Measurements from ENCODE around the gene CAPN2. TPM values are rescaled to one million over a fixed set of nuclear protein-coding genes. Genes with fewer than 3 reads are reported as not detected.
"Not testable (repeated sequence)": the region's sequence is repeated elsewhere in the genome, so short reads cannot be mapped to it uniquely, and the experiment has no call there.

CAPN2 gene
- polyA plus RNA-seq, 1 of the 3 experiments (the other 2 are of a cell fraction), result 208 TPM

DNA sequence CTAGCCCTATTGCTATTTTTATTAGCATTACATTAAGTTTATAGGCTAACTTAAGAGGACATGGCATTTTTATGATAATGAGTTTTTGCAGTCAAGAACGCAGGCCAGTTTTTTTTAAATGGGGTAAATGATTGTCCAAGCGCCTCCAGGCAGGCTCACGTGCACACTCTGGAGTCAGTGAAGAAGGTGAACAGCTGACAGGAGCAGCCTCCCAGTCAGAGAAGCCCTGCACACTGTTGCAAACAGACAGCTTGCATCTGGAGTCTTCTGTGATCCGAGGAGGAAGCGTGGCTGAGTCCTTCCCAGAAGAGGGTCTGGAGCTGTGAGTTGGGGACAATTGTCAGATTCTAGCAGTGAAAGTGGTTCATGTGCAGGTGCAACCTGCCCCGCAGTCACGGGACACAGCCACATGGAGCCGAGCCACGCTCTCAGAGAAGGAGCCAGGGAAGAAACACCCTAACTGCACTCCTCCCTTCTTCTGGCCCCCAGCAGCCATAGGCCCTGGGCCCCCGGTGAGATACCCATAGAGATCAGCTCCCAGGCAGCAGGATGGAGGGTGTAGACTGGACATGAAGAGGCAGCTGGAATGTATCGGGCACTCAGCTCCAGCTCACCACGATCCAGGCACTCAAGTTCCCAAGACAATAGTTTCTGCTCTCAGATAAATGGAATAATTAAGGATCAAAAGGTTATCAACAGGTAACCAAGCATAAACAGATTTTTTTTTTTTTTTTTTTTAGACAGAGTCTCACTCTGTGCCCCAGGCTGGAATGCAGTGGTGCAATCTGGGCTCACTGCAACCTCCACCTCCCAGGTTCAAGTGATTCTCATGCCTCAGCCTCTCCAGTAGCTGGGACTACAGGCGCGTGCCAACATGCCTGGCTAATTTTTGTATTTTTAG is 26.4 kb downstream of the CAPN2 start:
- H3K79me2 ChIP-seq (ENCODE audit: insufficient read depth), result peaks cover 93% of the 10 kb centered on the region
- no peak overlapping the region for H3K4me2 ChIP-seq
- no peak overlapping the region for H3K9ac ChIP-seq
- POLR2A ChIA-PET, result no interaction called here
- H4K20me1 ChIP-seq (ENCODE audit: insufficient read depth), result peaks cover 43% of the 10 kb centered on the region
- TF ChIP-seq, protein P1, sequence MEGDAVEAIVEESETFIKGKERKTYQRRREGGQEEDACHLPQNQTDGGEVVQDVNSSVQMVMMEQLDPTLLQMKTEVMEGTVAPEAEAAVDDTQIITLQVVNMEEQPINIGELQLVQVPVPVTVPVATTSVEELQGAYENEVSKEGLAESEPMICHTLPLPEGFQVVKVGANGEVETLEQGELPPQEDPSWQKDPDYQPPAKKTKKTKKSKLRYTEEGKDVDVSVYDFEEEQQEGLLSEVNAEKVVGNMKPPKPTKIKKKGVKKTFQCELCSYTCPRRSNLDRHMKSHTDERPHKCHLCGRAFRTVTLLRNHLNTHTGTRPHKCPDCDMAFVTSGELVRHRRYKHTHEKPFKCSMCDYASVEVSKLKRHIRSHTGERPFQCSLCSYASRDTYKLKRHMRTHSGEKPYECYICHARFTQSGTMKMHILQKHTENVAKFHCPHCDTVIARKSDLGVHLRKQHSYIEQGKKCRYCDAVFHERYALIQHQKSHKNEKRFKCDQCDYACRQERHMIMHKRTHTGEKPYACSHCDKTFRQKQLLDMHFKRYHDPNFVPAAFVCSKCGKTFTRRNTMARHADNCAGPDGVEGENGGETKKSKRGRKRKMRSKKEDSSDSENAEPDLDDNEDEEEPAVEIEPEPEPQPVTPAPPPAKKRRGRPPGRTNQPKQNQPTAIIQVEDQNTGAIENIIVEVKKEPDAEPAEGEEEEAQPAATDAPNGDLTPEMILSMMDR (IDR thresholded peaks at IDR 0.05), result no peak
- peaks cover 12 to 14% of the 10 kb centered on the region in 2 experiments for H3K36me3 ChIP-seq (replicated peaks in 1 of 2; ENCODE audit: control insufficient read depth in 1 of 2, insufficient read depth in 2 of 2, low read length in 1 of 2)
- H3K4me3 ChIP-seq (ENCODE audit: low read depth in 2 of 2, low read length in 1 of 2), result no peak overlapping the region
- CTCF ChIA-PET, result interaction anchor here (0.9 to 4.3 kb wide), 5 partner anchors 10 to 591 kb away, joined by 3 to 44 read pairs (median 3); no protein-coding TSS in a partner anchor
- H3K4me1 ChIP-seq (ENCODE audit: control insufficient read depth in 1 of 2, insufficient read depth in 2 of 2, low read depth in 1 of 2, low read length in 1 of 2), result peaks cover 5 to 17% of the 10 kb centered on the region in 2 experiments; a peak in 2 of 4 replicates
- H3K9me2 ChIP-seq, result no peaks in the 10 kb centered on the region
- no peak overlapping the region for H2AFZ ChIP-seq (ENCODE audit: low read depth)
- H3K9me3 ChIP-seq, result no peaks in the 10 kb centered on the region
- DNase-seq, result no peak
- 99% methylated on average over 13 of the region's 14 CpGs for WGBS (ENCODE audit: low lambda C conversion rate)
- H3F3A ChIP-seq (replicated peaks; ENCODE audit: insufficient read depth), result peaks cover 7% of the 10 kb centered on the region
- H3K27me3 ChIP-seq (ENCODE audit: insufficient read depth), result no peaks in the 10 kb centered on the region
- H3K27ac ChIP-seq (ENCODE audit: low read depth in 2 of 2, low read length in 1 of 2), result no peak overlapping the region

- no peaks in the 10 kb centered on the region for H3K9me3 ChIP-seq
- H3K9ac ChIP-seq, result no peak overlapping the region
- ChIA-PET CTCF (interaction anchor here (0.9 to 4.3 kb wide), 3 partner anchors 10 to 27 kb away, joined by 3 to 44 read pairs (median 6); partner anchors contain the start of gene CAPN2), POLR2A (no interaction called here)
- no peak overlapping the region for H3K27ac ChIP-seq (ENCODE audit: low read depth in 2 of 2, low read length in 1 of 2)
- H3K79me2 ChIP-seq (ENCODE audit: insufficient read depth), result peaks cover 88% of the 10 kb centered on the region
- no peak overlapping the region for H3K4me2 ChIP-seq
- peaks cover 3 to 14% of the 10 kb centered on the region in 2 experiments; a peak in 1 of 4 replicates for H3K4me1 ChIP-seq (ENCODE audit: control insufficient read depth in 1 of 2, insufficient read depth in 2 of 2, low read depth in 1 of 2, low read length in 1 of 2)
- H3K36me3 ChIP-seq (replicated peaks in 1 of 2; ENCODE audit: control insufficient read depth in 1 of 2, insufficient read depth in 2 of 2, low read length in 1 of 2), result peaks cover 15% of the 10 kb centered on the region in 2 experiments
- WGBS (ENCODE audit: low lambda C conversion rate), result 85% methylated on average over 6 of the region's 7 CpGs
- H3K9me2 ChIP-seq, result no peaks in the 10 kb centered on the region
- peaks cover 7% of the 10 kb centered on the region for H3F3A ChIP-seq (replicated peaks; ENCODE audit: insufficient read depth)
- DNase-seq, result no peak
- H3K4me3 ChIP-seq (ENCODE audit: low read depth in 2 of 2, low read length in 1 of 2), result no peak overlapping the region
- peaks cover 38% of the 10 kb centered on the region for H4K20me1 ChIP-seq (ENCODE audit: insufficient read depth)
- H3K27me3 ChIP-seq (ENCODE audit: insufficient read depth), result no peaks in the 10 kb centered on the region
- TF ChIP-seq, protein P2, sequence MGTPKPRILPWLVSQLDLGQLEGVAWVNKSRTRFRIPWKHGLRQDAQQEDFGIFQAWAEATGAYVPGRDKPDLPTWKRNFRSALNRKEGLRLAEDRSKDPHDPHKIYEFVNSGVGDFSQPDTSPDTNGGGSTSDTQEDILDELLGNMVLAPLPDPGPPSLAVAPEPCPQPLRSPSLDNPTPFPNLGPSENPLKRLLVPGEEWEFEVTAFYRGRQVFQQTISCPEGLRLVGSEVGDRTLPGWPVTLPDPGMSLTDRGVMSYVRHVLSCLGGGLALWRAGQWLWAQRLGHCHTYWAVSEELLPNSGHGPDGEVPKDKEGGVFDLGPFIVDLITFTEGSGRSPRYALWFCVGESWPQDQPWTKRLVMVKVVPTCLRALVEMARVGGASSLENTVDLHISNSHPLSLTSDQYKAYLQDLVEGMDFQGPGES (IDR thresholded peaks at IDR 0.05; ENCODE audit: low read depth, low read length), result no peak
- TF ChIP-seq JUND (IDR thresholded peaks at IDR 0.05) (no peak), EZH2phosphoT487 (IDR thresholded peaks at IDR 0.05; ENCODE audit: borderline replicate concordance, low read depth) (no peak), RXRA (IDR thresholded peaks at IDR 0.05; ENCODE audit: borderline replicate concordance, low read depth) (no peak), RFX5 (IDR thresholded peaks at IDR 0.05; ENCODE audit: low read length) (no peak)
- H2AFZ ChIP-seq (ENCODE audit: low read depth), result no peak overlapping the region
Observed at GRCh38 chr1:223739366-223740037, 27.2 kb downstream of the CAPN2 start.

DNA sequence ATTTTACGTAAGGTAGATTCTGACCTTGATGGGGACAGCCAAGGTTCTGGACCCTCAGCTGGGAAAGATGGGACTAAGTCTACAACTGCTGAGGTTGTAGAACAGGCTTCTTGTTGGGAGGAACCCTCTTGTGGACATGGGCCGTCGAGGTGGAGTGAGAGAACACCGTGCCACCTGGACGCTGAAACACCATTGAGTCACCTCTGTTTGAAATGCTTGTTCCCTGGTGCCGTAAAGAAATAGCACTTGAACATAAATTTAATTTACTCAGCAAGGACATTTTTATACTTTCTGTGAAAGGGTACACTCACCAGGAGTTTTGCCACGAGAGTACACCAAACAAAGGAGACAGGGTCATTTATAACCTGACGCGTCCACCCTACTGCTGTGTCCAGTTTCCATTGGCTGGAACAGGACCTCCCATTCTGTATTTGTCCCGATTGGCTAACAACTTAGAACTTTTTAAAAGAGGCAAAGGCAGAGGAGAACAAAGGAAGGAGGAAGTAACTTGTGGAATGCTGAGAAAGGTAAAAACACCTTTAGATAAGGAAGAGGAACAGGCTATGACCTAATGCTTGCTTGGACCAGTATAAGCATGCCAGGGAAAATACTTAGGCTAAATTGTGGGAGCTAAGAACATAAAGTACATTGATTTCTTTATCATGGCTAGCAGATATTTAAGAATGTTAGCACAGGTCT is 27.8 kb downstream of the CAPN2 start:
- H3K9me3 ChIP-seq; POLR2A ChIA-PET; H3F3A ChIP-seq (replicated peaks; ENCODE audit: insufficient read depth); H3K4me2 ChIP-seq; DNase-seq; H2AFZ ChIP-seq (ENCODE audit: low read depth); H3K4me3 ChIP-seq (ENCODE audit: low read depth in 2 of 2, low read length in 1 of 2); H3K27ac ChIP-seq (ENCODE audit: low read depth in 2 of 2, low read length in 1 of 2); H3K9me2 ChIP-seq; H3K27me3 ChIP-seq (ENCODE audit: insufficient read depth); H3K9ac ChIP-seq: not testable (repeated sequence)
- Histone ChIP-seq H3K79me2 (ENCODE audit: insufficient read depth) (peaks cover 85% of the 10 kb centered on the region), H3K36me3 (replicated peaks in 1 of 2; ENCODE audit: control insufficient read depth in 1 of 2, insufficient read depth in 2 of 2, low read length in 1 of 2) (peaks cover 11 to 19% of the 10 kb centered on the region in 2 experiments), H4K20me1 (ENCODE audit: insufficient read depth) (peaks cover 38% of the 10 kb centered on the region), H3K4me1 (ENCODE audit: control insufficient read depth in 1 of 2, insufficient read depth in 2 of 2, low read depth in 1 of 2, low read length in 1 of 2) (peaks cover 3 to 14% of the 10 kb centered on the region in 2 experiments; a peak in 1 of 4 replicates)
- WGBS (ENCODE audit: low lambda C conversion rate), result 88% methylated on average over 10 of the region's 10 CpGs
- CTCF ChIA-PET, result interaction anchor here (1.5 to 4.3 kb wide), 2 partner anchors 9 to 28 kb away, joined by 6 to 44 read pairs; partner anchors contain the start of gene CAPN2
